Renal pelvis (tissue), 4 donors: ENCODE data around the gene PPTC7. TPM values are rescaled to one million over a fixed set of nuclear protein-coding genes. Genes with fewer than 3 reads are reported as not detected.
"Not testable (repeated sequence)": the region's sequence is repeated elsewhere in the genome, so short reads cannot be mapped to it uniquely, and the experiment has no call there.

Experiments
- DNase-seq: peaks from one replicate; pipeline ENCODE4 v3.0.0-alpha.2; 2013
- polyA plus RNA-seq, 3 donors: library from polyadenylated mRNA; unstranded; fragments of 120-200 nt; gene quantifications; one replicate each; pipeline ENCODE4 v1.2.1, GENCODE V29; 2013; ENCODE audit not compliant: insufficient read length in 3 of 3

The PPTC7 gene
- polyA plus RNA-seq, 3 donors: 17.7 to 20.9 (median 20.8) TPM

GRCh38 chr12:110538869-110539622 lies 44.1 kb downstream of the PPTC7 start:
- no peak for DNase-seq

- no peak for DNase-seq
These were observed 45.3 kb downstream of the PPTC7 start for GRCh38 chr12:110537605-110538409.

GRCh38 chr12:110536834-110537604 lies 46.1 kb downstream of the PPTC7 start:
- DNase-seq: no peak

GRCh38 chr12:110534811-110535210 lies 48.3 kb downstream of the PPTC7 start:
- no peak for DNase-seq

- no peak for DNase-seq
These were observed 49.5 kb downstream of the PPTC7 start for GRCh38 chr12:110533607-110534006.

- DNase-seq: no peak
These were observed 50.5 kb downstream of the PPTC7 start for GRCh38 chr12:110532644-110533043.

- DNase-seq: no peak
These were observed 51.3 kb downstream of the PPTC7 start for GRCh38 chr12:110531741-110532333.

- no peak for DNase-seq
These were observed 52.6 kb downstream of the PPTC7 start for GRCh38 chr12:110530511-110530910.

GRCh38 chr12:110528277-110528839 lies 54.8 kb downstream of the PPTC7 start:
- DNase-seq: no peak

GRCh38 chr12:110520876-110521712 lies 62.0 kb downstream of the PPTC7 start:
- not testable (repeated sequence) for DNase-seq

GRCh38 chr12:110518014-110518413 lies 65.1 kb downstream of the PPTC7 start:
- not testable (repeated sequence) for DNase-seq

- DNase-seq: no peak
These were observed 66.1 kb downstream of the PPTC7 start for GRCh38 chr12:110516995-110517394.

- DNase-seq: no peak
These were observed 68.8 kb downstream of the PPTC7 start for GRCh38 chr12:110514363-110514762.

- DNase-seq: no peak
These were observed 69.3 kb downstream of the PPTC7 start for GRCh38 chr12:110513842-110514241.

- DNase-seq: no peak
These were observed 75.0 kb downstream of the PPTC7 start for GRCh38 chr12:110508071-110508586.

- DNase-seq: no peak
These were observed 77.8 kb downstream of the PPTC7 start for GRCh38 chr12:110505332-110505731.

GRCh38 chr12:110503432-110503831 lies 79.7 kb downstream of the PPTC7 start:
- no peak for DNase-seq

GRCh38 chr12:110501752-110502738 lies 81.1 kb downstream of the PPTC7 start, which contains the start of the genes RAD9B and VPS29:
RAD9B (plus strand) TSS chr12:110502331; CDS start chr12:110502338, 7 bp downstream.
VPS29 (minus strand) TSS chr12:110502111; CDS start chr12:110502051, 60 bp downstream.
- DNase-seq: peak; percentile 98

GRCh38 chr12:110501399-110501751 lies 81.7 kb downstream of the PPTC7 start:
- peak; percentile 28 for DNase-seq
